Right lobe of liver (tissue), 6 donors: ENCODE data around the gene CPTP. TPM values are rescaled to one million over a fixed set of nuclear protein-coding genes. Genes with fewer than 3 reads are reported as not detected.
"Not testable (repeated sequence)": the region's sequence is repeated elsewhere in the genome, so short reads cannot be mapped to it uniquely, and the experiment has no call there.

ENCODE experiments used
- ATAC-seq, 4 donors: fragments of 200-7000 bp; cut with Tn5 transposase; one replicate each; pipeline ENCODE4 v1.9.1; 2020; ENCODE audit warnings: mild to moderate bottlenecking in 4 of 4, moderate library complexity in 4 of 4
- DNase-seq, 3 donors: peaks; one replicate each; pipeline ENCODE4 v3.0.0-alpha.2; 2020
- H3K27ac ChIP-seq, 3 donors: fragments of 200-600 bp; one replicate each; pipeline ENCODE4 v1.8.0; 2022
- H3K27me3 ChIP-seq, 2 donors: fragments of 200-600 bp; one replicate each; pipeline ENCODE4 v1.8.0; 2022
- H3K36me3 ChIP-seq, 4 donors: fragments of 200-600 bp; sonication (generic) in 1 of 4; one replicate each; pipeline versions ENCODE4 v1.5.1 to v1.8.0; 2017 to 2022; ENCODE audit warnings: control low read depth in 1 of 4
- H3K4me1 ChIP-seq, 4 donors: fragments of 200-600 bp; sonication (generic) in 1 of 4; one replicate each; pipeline versions ENCODE4 v1.5.1 to v1.8.0; 2017 to 2022; ENCODE audit warnings: control low read depth in 1 of 4
- H3K4me3 ChIP-seq, 3 donors: fragments of 200-600 bp; one replicate each; pipeline ENCODE4 v1.8.0; 2022
- H3K9me3 ChIP-seq, 4 donors: fragments of 200-600 bp; sonication (generic) in 1 of 4; one replicate each; pipeline versions ENCODE4 v1.5.1 to v1.8.0; 2017 to 2022; ENCODE audit warnings: control low read depth in 1 of 4
- CTCF ChIP-seq, 4 donors: fragments of 200-600 bp in 3 of 4; fragments of 450-650 bp in 1 of 4; IDR thresholded peaks; one replicate each; pipeline versions ENCODE4 v1.5.1 to v1.8.0; 2016 to 2022; ENCODE audit warnings: antibody characterized with exemption in 4 of 4, mild to moderate bottlenecking in 2 of 4
- POLR2A ChIP-seq: fragments of 450-650 bp; IDR thresholded peaks from one replicate; pipeline ENCODE4 v1.6.1; 2017; ENCODE audit warnings: antibody characterized with exemption, mild to moderate bottlenecking
- WGBS: methylation state at CpG from one replicate; pipeline ENCODE4 v1.1.6; 2018; ENCODE audit warnings: low coverage, low lambda C conversion rate; ENCODE audit not compliant: insufficient coverage; ENCODE audit errors: missing lambda C conversion rate; 5-methylcytosine and 5-hydroxymethylcytosine counted together
- intact Hi-C, 2 donors: fragments of 100-400 bp; cut with DNase I; formaldehyde crosslinking; loops; one replicate each; pipeline versions ENCODE4 v1.11.2 to v1.14.1; 2022
- total RNA-seq, 6 experiments: library from RNA; depleted of rRNA in 2 of 6; stranded (reverse); fragments of >200 nt in 2 of 6; fragmentation: NEBNext Ultra II Directional in 3 of 6; extraction: Animal tissue kit (Norgen Biotek cat#: 25700) in 3 of 6; gene quantifications; one replicate each; pipeline versions ENCODE4 v1.1.0 to v1.2.4, GENCODE V29; 2016 to 2023
- donor health status: DM: no; HTN: yes; CAD: no.
- donor health status: DM: no; HTN: no; CAD: no.
- donor health status: DM: no; HTN: no; CAD: no.
- donor health status: DM: no; HTN: yes; CAD: no.
- donor health status: DM: no; HTN: yes; CAD: no.

Gene CPTP
- total RNA-seq, 6 experiments from 2014 or later, result 26.9 to 57.7 (median 33.1) TPM

GRCh38 chr1:1367315-1367714, 42.7 kb downstream of the CPTP start:
- ATAC-seq (no peak), DNase-seq (no peak)
- Histone ChIP-seq H3K9me3 (no peaks in the 10 kb centered on the region), H3K36me3 (no peaks in the 10 kb centered on the region), H3K4me1 (peaks cover 0 to 7% (median 3%) of the 10 kb centered on the region in 4 donors), H3K27me3 (no peaks in the 10 kb centered on the region), H3K27ac (no peak overlapping the region), H3K4me3 (no peak overlapping the region)
- 92% methylated on average over 3 of the region's 5 CpGs for WGBS
- intact Hi-C loops, result no loop called here
- TF ChIP-seq POLR2A, result no peak

GRCh38 chr1:1370094-1370493, 45.5 kb downstream of the CPTP start:
- ATAC-seq, H3K9me3 ChIP-seq, H3K36me3 ChIP-seq, H3K27me3 ChIP-seq, H3K27ac ChIP-seq, DNase-seq, H3K4me3 ChIP-seq, intact Hi-C loops: not testable (repeated sequence)
- H3K4me1 ChIP-seq, result peaks cover 0 to 21% (median 9%) of the 10 kb centered on the region in 4 donors
- 82% methylated on average over 14 of the region's 14 CpGs for WGBS

GRCh38 chr1:1370771-1371300, 46.2 kb downstream of the CPTP start:
- TF ChIP-seq POLR2A, result no peak
- no peak for TF ChIP-seq CTCF (IDR thresholded peaks at IDR 0.05)
- DNase-seq (no peak), ATAC-seq (no peak)
- Histone ChIP-seq H3K27me3 (no peaks in the 10 kb centered on the region), H3K9me3 (no peaks in the 10 kb centered on the region), H3K4me1 (peaks cover 0 to 22% (median 9%) of the 10 kb centered on the region in 4 donors), H3K27ac (no peak overlapping the region), H3K36me3 (peaks cover 0 to 6% (median 0%) of the 10 kb centered on the region in 4 donors), H3K4me3 (no peak overlapping the region)
- 71% methylated on average over 5 of the region's 16 CpGs for WGBS
- intact Hi-C loops, result no loop called here

GRCh38 chr1:1371364-1371745, 46.8 kb downstream of the CPTP start:
- Histone ChIP-seq H3K36me3 (peaks cover 0 to 6% (median 0%) of the 10 kb centered on the region in 4 donors), H3K4me3 (no peak overlapping the region), H3K4me1 (peaks cover 0 to 26% (median 9%) of the 10 kb centered on the region in 4 donors), H3K27me3 (no peaks in the 10 kb centered on the region), H3K27ac (no peak overlapping the region), H3K9me3 (no peaks in the 10 kb centered on the region)
- TF ChIP-seq POLR2A (no peak), CTCF (IDR thresholded peaks at IDR 0.05) (no peak)
- ATAC-seq (no peak), DNase-seq (no peak)
- no CpG with 5 or more reads among the region's 12 CpGs for WGBS
- intact Hi-C loops, result no loop called here

GRCh38 chr1:1371746-1372711, 47.4 kb downstream of the CPTP start:
- no peaks in the 10 kb centered on the region for H3K27me3 ChIP-seq
- H3K9me3 ChIP-seq, result no peaks in the 10 kb centered on the region
- no peak overlapping the region for H3K27ac ChIP-seq
- peaks cover 0 to 6% (median 0%) of the 10 kb centered on the region in 4 donors for H3K36me3 ChIP-seq
- peak; percentile 69 to 79 (median 72) for DNase-seq
- TF ChIP-seq CTCF (IDR thresholded peaks at IDR 0.05), result peak; percentile 76 to 97 (median 96)
- TF ChIP-seq POLR2A, result no peak
- 5% methylated on average over 4 of the region's 26 CpGs for WGBS
- H3K4me3 ChIP-seq, result no peak overlapping the region
- peak; percentile 39 to 51 (median 43) for ATAC-seq
- peaks cover 0 to 26% (median 9%) of the 10 kb centered on the region in 4 donors for H3K4me1 ChIP-seq
- intact Hi-C loops, result no loop called here
